Liver (tissue), 9 donors: ENCODE measurements around the gene NEK10. TPM values are rescaled to one million over a fixed set of nuclear protein-coding genes. Genes with fewer than 3 reads are reported as not detected.

Experiments
- DNase-seq: peaks from one replicate; pipeline ENCODE4 v3.0.0-alpha.2; 2017; ENCODE audit warnings: low spot score
- H3K27ac ChIP-seq, 2 donors: one replicate each; pipeline ENCODE4 v1.7.0; 2013; ENCODE audit warnings: inconsistent platforms in 2 of 2, low read length in 2 of 2, control low read depth in 1 of 2, low read depth in 1 of 2, mild to moderate bottlenecking in 1 of 2
- H3K27me3 ChIP-seq, 4 donors: one replicate each; pipeline versions ENCODE4 v1.6.1 to v1.7.0; 2013; ENCODE audit warnings: low read length in 3 of 4, inconsistent platforms in 1 of 4, mild to moderate bottlenecking in 1 of 4, moderate library complexity in 1 of 4; ENCODE audit not compliant: control insufficient read depth in 4 of 4, insufficient read depth in 4 of 4
- H3K36me3 ChIP-seq, 4 donors: one replicate each; pipeline versions ENCODE4 v1.6.1 to v1.7.0; 2013; ENCODE audit warnings: low read length in 3 of 4, mild to moderate bottlenecking in 3 of 4, low read depth in 1 of 4, moderate library complexity in 1 of 4; ENCODE audit not compliant: control insufficient read depth in 4 of 4, insufficient read depth in 3 of 4
- H3K4me1 ChIP-seq, 4 donors: one replicate each; pipeline versions ENCODE4 v1.6.1 to v1.7.0; 2013; ENCODE audit warnings: low read length in 3 of 4, mild to moderate bottlenecking in 3 of 4, moderate library complexity in 1 of 4; ENCODE audit not compliant: control insufficient read depth in 4 of 4, insufficient read depth in 4 of 4
- H3K4me3 ChIP-seq, 3 donors: one replicate each; pipeline versions ENCODE4 v1.6.1 to v1.7.0; 2013; ENCODE audit warnings: low read length in 3 of 3, control low read depth in 1 of 3, low read depth in 1 of 3, mild to moderate bottlenecking in 1 of 3
- H3K9ac ChIP-seq, 2 donors: one replicate each; pipeline ENCODE4 v1.7.0; 2013; ENCODE audit warnings: low read length in 2 of 2, mild to moderate bottlenecking in 2 of 2, moderate library complexity in 2 of 2, control low read depth in 1 of 2, low read depth in 1 of 2
- H3K9me3 ChIP-seq, 4 donors: one replicate each; pipeline versions ENCODE4 v1.6.1 to v1.7.0; 2013; ENCODE audit warnings: low read length in 3 of 4; ENCODE audit not compliant: control insufficient read depth in 4 of 4
- FOXA1 ChIP-seq: IDR thresholded peaks from 2 replicates; pipeline ENCODE4 v1.6.1; 2016; ENCODE audit warnings: antibody characterized with exemption
- FOXA2 ChIP-seq: IDR thresholded peaks from 2 replicates; pipeline ENCODE4 v1.6.1; 2016; ENCODE audit warnings: antibody characterized with exemption
- GABPA ChIP-seq, 2 donors: IDR thresholded peaks in 1 of 2; conservative IDR thresholded peaks in 1 of 2; 2 replicates each; pipeline ENCODE4 v1.6.1; 2016; ENCODE audit warnings: antibody characterized with exemption in 2 of 2, mild to moderate bottlenecking in 1 of 2, moderate library complexity in 1 of 2
- HNF4A ChIP-seq, 2 donors: conservative IDR thresholded peaks; 2 replicates each; pipeline ENCODE4 v1.6.1; 2016; ENCODE audit warnings: antibody characterized with exemption in 2 of 2, mild to moderate bottlenecking in 2 of 2
- NR2F2 ChIP-seq: IDR thresholded peaks from 2 replicates; pipeline ENCODE4 v1.6.1; 2016; ENCODE audit warnings: antibody characterized with exemption
- RXRA ChIP-seq, 2 donors: IDR thresholded peaks; 2 replicates each; pipeline ENCODE4 v1.6.1; 2017 to 2018; ENCODE audit warnings: antibody characterized with exemption in 2 of 2, mild to moderate bottlenecking in 1 of 2
- TAF1 ChIP-seq: conservative IDR thresholded peaks from 2 replicates; pipeline ENCODE4 v1.6.1; 2016; ENCODE audit warnings: antibody characterized with exemption, mild to moderate bottlenecking
- YY1 ChIP-seq: IDR thresholded peaks from 2 replicates; pipeline ENCODE4 v1.6.1; 2016; ENCODE audit warnings: antibody characterized with exemption, mild to moderate bottlenecking
- WGBS: extraction: QIAGEN DNeasy Blood & Tissue Kit; methylation state at CpG from one replicate; pipeline ENCODE4 v1.1.7; 2013; 5-methylcytosine and 5-hydroxymethylcytosine counted together
- polyA plus RNA-seq, 2 donors: library from polyadenylated mRNA; stranded (reverse) in 1 of 2; unstranded in 1 of 2; fragments of 200-250 nt in 1 of 2; fragments of >200 nt in 1 of 2; fragmentation: Nextera tagmentation in 1 of 2; extraction: Ambion mirVana in 1 of 2; gene quantifications; one replicate each; pipeline versions ENCODE4 v1.2.1 to v1.2.3, GENCODE V29; 2013 to 2015
- total RNA-seq, 2 donors: library from RNA; depleted of rRNA; stranded (reverse); fragments of >200 nt; gene quantifications; one replicate each; pipeline ENCODE4 v1.2.3, GENCODE V29; 2014
- TF ChIP-seq, protein P1 (sequence below): IDR thresholded peaks from 2 replicates; pipeline ENCODE4 v1.6.1; 2016; ENCODE audit warnings: antibody characterized with exemption, mild to moderate bottlenecking
- TF ChIP-seq, protein P2 (sequence below): fragments of 150-350 bp; IDR thresholded peaks from 2 replicates; pipeline ENCODE4 v1.5.1; 2017; ENCODE audit warnings: improper control_type of control experiment, low read depth, low read length; ENCODE audit not compliant: missing input control
- TF ChIP-seq, protein P3 (sequence below): IDR thresholded peaks from 2 replicates; pipeline ENCODE4 v1.6.1; 2016; ENCODE audit warnings: antibody characterized with exemption
- TF ChIP-seq, protein P4 (sequence below): IDR thresholded peaks from 2 replicates; pipeline ENCODE4 v1.6.1; 2016; ENCODE audit warnings: antibody characterized with exemption
- donor health status: healthy.
- donor health status: healthy.
- donor health status: healthy.
- donor health status: healthy.
- donor health status: healthy.

NEK10 gene
- total and polyA plus RNA-seq, 4 donors = 0.23 to 2.1 (median 0.70) TPM; not detected in 1

DNA sequence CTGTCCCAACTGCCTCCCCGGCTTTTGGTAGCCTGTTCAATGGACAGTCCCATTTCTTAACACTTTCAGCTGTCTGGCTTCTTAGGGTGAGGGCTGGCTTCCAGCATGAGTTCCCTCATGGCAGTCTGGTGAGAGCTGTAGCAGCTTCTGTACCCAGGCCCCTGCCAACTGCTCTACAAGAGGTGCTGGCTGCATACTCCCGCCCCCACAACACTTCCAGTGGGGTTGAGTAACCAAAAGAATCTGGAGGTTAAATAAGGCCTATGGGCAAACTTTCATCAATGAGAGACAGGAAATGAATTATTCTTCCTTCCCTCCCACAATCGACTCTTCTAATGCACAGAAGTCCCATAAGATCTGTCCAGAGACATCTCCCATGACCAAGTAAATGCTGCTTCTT is 145.0 kb downstream of the NEK10 start:
- no peaks in the 10 kb centered on the region for H3K36me3 ChIP-seq
- no peaks in the 10 kb centered on the region for H3K4me1 ChIP-seq
- no peaks in the 10 kb centered on the region for H3K9me3 ChIP-seq
- no peak for DNase-seq
- H3K9ac ChIP-seq = no peak overlapping the region
- H3K4me3 ChIP-seq = no peak overlapping the region
- TF ChIP-seq FOXA2 (no peak), HNF4A (conservative IDR thresholded peaks at IDR 0.05) (no peak), YY1 (no peak), GABPA (IDR thresholded peaks at IDR 0.05 in 1 of 2, conservative IDR thresholded peaks at IDR 0.05 in 1 of 2) (no peak), RXRA (IDR thresholded peaks at IDR 0.05) (no peak)
- TF ChIP-seq, protein P1, sequence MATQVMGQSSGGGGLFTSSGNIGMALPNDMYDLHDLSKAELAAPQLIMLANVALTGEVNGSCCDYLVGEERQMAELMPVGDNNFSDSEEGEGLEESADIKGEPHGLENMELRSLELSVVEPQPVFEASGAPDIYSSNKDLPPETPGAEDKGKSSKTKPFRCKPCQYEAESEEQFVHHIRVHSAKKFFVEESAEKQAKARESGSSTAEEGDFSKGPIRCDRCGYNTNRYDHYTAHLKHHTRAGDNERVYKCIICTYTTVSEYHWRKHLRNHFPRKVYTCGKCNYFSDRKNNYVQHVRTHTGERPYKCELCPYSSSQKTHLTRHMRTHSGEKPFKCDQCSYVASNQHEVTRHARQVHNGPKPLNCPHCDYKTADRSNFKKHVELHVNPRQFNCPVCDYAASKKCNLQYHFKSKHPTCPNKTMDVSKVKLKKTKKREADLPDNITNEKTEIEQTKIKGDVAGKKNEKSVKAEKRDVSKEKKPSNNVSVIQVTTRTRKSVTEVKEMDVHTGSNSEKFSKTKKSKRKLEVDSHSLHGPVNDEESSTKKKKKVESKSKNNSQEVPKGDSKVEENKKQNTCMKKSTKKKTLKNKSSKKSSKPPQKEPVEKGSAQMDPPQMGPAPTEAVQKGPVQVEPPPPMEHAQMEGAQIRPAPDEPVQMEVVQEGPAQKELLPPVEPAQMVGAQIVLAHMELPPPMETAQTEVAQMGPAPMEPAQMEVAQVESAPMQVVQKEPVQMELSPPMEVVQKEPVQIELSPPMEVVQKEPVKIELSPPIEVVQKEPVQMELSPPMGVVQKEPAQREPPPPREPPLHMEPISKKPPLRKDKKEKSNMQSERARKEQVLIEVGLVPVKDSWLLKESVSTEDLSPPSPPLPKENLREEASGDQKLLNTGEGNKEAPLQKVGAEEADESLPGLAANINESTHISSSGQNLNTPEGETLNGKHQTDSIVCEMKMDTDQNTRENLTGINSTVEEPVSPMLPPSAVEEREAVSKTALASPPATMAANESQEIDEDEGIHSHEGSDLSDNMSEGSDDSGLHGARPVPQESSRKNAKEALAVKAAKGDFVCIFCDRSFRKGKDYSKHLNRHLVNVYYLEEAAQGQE = no peak
- TF ChIP-seq, protein P2, sequence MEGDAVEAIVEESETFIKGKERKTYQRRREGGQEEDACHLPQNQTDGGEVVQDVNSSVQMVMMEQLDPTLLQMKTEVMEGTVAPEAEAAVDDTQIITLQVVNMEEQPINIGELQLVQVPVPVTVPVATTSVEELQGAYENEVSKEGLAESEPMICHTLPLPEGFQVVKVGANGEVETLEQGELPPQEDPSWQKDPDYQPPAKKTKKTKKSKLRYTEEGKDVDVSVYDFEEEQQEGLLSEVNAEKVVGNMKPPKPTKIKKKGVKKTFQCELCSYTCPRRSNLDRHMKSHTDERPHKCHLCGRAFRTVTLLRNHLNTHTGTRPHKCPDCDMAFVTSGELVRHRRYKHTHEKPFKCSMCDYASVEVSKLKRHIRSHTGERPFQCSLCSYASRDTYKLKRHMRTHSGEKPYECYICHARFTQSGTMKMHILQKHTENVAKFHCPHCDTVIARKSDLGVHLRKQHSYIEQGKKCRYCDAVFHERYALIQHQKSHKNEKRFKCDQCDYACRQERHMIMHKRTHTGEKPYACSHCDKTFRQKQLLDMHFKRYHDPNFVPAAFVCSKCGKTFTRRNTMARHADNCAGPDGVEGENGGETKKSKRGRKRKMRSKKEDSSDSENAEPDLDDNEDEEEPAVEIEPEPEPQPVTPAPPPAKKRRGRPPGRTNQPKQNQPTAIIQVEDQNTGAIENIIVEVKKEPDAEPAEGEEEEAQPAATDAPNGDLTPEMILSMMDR = no peak
- TF ChIP-seq, protein P3, sequence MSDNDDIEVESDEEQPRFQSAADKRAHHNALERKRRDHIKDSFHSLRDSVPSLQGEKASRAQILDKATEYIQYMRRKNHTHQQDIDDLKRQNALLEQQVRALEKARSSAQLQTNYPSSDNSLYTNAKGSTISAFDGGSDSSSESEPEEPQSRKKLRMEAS = no peak
- no peaks in the 10 kb centered on the region for H3K27me3 ChIP-seq
- 91% methylated on average over 3 of the region's 3 CpGs for WGBS
- H3K27ac ChIP-seq = no peak overlapping the region

DNA sequence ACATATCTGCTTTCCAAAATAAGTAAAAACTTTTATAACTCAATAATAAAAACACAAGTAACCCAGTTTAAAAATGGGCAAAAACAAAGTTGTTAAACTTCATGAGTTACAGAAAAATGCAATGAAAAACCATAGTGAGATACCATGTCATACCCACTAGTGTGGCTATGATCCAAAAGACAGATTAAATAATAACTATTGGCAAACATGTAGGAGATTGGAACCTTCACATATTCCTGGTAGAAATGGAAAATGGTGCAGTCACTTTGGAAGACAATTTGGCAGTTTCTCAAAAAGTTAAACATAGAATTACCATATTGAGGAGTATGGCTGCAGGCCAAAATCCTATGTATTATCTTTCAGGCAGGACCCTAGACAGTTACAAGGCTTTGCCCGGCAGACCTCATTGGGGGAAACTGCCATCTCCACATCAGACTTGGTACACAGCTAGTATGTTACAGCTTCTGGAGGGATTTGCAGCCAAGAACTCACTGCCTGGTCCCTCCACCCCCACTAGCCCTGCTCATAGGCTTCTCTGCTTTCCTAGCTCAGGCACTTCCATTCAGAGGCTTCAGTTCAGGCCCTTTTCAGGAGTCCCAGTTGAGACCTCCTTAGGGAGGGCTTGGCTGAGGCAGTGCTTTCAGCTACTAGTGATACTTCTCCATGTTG is 147.8 kb downstream of the NEK10 start:
- no peaks in the 10 kb centered on the region for H3K4me1 ChIP-seq
- no peak overlapping the region for H3K4me3 ChIP-seq
- H3K27me3 ChIP-seq = no peaks in the 10 kb centered on the region
- WGBS = 88% methylated on average over 1 of the region's 1 CpG
- no peak for DNase-seq
- no peak overlapping the region for H3K27ac ChIP-seq
- H3K36me3 ChIP-seq = no peaks in the 10 kb centered on the region
- no peaks in the 10 kb centered on the region for H3K9me3 ChIP-seq
- no peak overlapping the region for H3K9ac ChIP-seq
- TF ChIP-seq FOXA1 = no peak
- TF ChIP-seq, protein P4, sequence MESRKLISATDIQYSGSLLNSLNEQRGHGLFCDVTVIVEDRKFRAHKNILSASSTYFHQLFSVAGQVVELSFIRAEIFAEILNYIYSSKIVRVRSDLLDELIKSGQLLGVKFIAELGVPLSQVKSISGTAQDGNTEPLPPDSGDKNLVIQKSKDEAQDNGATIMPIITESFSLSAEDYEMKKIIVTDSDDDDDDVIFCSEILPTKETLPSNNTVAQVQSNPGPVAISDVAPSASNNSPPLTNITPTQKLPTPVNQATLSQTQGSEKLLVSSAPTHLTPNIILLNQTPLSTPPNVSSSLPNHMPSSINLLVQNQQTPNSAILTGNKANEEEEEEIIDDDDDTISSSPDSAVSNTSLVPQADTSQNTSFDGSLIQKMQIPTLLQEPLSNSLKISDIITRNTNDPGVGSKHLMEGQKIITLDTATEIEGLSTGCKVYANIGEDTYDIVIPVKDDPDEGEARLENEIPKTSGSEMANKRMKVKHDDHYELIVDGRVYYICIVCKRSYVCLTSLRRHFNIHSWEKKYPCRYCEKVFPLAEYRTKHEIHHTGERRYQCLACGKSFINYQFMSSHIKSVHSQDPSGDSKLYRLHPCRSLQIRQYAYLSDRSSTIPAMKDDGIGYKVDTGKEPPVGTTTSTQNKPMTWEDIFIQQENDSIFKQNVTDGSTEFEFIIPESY = no peak
- no peak for TF ChIP-seq HNF4A (conservative IDR thresholded peaks at IDR 0.05)
- no peak for TF ChIP-seq YY1
- no peak for TF ChIP-seq FOXA2
- no peak for TF ChIP-seq NR2F2
- no peak for TF ChIP-seq TAF1
